Measurements from ENCODE around the gene SYT11. TPM values are rescaled to one million over a fixed set of nuclear protein-coding genes. Genes with fewer than 3 reads are reported as not detected.

SYT11 gene
- total RNA-seq, 1 experiment from 2014 or later, result 1.0 TPM

DNA sequence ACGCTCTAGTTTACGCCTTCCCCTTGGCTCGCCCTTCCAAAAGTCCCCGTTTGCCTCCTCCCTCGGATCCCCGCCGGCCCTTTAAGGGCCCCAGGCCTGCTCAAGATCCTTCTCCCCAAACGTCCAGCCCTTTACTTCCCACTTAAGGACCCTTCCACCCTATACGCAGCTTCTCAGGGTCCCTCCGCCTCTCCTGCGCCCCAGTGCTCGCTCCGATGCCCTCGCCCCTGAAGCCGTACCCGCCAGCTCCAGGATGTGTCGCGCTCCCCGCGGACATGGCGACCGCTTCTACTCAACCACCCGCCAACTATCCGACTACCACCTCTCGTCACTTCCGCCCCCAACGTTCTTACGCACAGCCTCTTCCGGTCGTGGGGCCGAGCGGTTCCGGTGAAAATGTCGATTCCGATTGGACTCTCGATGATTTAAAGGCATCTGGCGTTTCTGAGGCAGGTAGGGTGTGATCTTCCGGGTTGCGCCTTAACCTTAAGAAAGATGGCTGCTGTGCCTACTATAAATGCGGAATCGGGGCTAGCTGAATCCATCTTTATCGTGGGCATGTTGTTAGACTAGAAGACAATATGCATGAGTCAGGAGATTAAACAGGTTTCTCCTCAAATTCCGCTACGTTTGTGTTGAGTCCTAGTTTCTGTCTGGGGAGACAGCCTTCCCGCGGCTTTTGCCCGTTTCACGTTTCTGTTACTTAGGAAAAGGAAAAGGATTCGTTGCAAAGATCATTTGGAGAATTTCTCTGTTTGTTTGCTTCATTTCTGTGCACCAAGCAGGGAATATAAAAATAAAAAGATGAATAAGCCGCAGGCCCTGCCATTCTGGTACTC, 74.9 kb downstream of the SYT11 start, which contains the start of gene KHDC4:
KHDC4 (minus strand) TSS at position 317 of the 839 bp plus-strand sequence; CDS start at position 277, 40 bp downstream.
- Mint-ChIP-seq H3K4me1 (ENCODE audit: low read depth, unreplicated experiment) (peaks cover 19% of the 10 kb centered on the region), H3K27ac (ENCODE audit: unreplicated experiment) (no peak within 1 kb of the TSS), H3K4me3 (ENCODE audit: low read depth, unreplicated experiment) (no peak within 1 kb of the TSS), H3K36me3 (ENCODE audit: insufficient read depth, unreplicated experiment) (no peaks in the 10 kb centered on the region), H3K27me3 (ENCODE audit: unreplicated experiment) (no peaks in the 10 kb centered on the region), H3K9me3 (ENCODE audit: low read depth, unreplicated experiment) (no peaks in the 10 kb centered on the region)
- DNase-seq, result peak; percentile 96
- intact Hi-C loops (cut with micrococcal nuclease; ENCODE audit: unreplicated experiment), result no loop called here
- TF ChIP-seq, protein P1, sequence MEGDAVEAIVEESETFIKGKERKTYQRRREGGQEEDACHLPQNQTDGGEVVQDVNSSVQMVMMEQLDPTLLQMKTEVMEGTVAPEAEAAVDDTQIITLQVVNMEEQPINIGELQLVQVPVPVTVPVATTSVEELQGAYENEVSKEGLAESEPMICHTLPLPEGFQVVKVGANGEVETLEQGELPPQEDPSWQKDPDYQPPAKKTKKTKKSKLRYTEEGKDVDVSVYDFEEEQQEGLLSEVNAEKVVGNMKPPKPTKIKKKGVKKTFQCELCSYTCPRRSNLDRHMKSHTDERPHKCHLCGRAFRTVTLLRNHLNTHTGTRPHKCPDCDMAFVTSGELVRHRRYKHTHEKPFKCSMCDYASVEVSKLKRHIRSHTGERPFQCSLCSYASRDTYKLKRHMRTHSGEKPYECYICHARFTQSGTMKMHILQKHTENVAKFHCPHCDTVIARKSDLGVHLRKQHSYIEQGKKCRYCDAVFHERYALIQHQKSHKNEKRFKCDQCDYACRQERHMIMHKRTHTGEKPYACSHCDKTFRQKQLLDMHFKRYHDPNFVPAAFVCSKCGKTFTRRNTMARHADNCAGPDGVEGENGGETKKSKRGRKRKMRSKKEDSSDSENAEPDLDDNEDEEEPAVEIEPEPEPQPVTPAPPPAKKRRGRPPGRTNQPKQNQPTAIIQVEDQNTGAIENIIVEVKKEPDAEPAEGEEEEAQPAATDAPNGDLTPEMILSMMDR (IDR thresholded peaks at IDR 0.05; ENCODE audit: unreplicated experiment), result no peak
- CTCF ChIA-PET, result interaction anchor here (0.6 to 0.9 kb wide), 5 partner anchors 12 to 44 kb away, joined by 3 to 4 read pairs (median 3); partner anchors contain the start of gene ARHGEF2
- BruUV-seq (replicated peaks), result no TSS peak

Other genes with a start within 250 kb of the SYT11 start
- gene MSTO1, start 249.3 kb upstream of the SYT11 start, total RNA-seq (2022), result 75.2 and 87.5 TPM in 2 replicates
- gene YY1AP1, start 170.8 kb upstream of the SYT11 start, total RNA-seq (2022), result 76.2 and 81.4 TPM in 2 replicates
- 192 and 199 TPM in 2 replicates for gene DAP3, start 170.5 kb upstream of the SYT11 start, total RNA-seq (2022)
- gene GON4L, start 2.4 kb upstream of the SYT11 start, total RNA-seq (2022), result 64.7 and 67.1 TPM in 2 replicates
- gene RIT1, start 51.8 kb downstream of the SYT11 start, total RNA-seq (2022), result 34.4 and 34.7 TPM in 2 replicates
- gene KHDC4, start 74.8 kb downstream of the SYT11 start, total RNA-seq (2022), result 99.3 and 107 TPM in 2 replicates
- gene RXFP4, start 82.1 kb downstream of the SYT11 start, total RNA-seq (2022), result not detected in 2 replicates
- 69.2 and 97.6 TPM in 2 replicates for gene ARHGEF2, start 119.0 kb downstream of the SYT11 start, total RNA-seq (2022)
- gene SSR2, start 161.4 kb downstream of the SYT11 start, total RNA-seq (2022), result 215 and 246 TPM in 2 replicates
- 60.0 and 77.3 TPM in 2 replicates for gene UBQLN4, start 194.2 kb downstream of the SYT11 start, total RNA-seq (2022)
- gene LAMTOR2, start 195.2 kb downstream of the SYT11 start, total RNA-seq (2022), result 69.8 and 69.9 TPM in 2 replicates
- gene RAB25, start 201.6 kb downstream of the SYT11 start, total RNA-seq (2022), result 182 and 189 TPM in 2 replicates
- 3.3 and 5.0 TPM in 2 replicates for gene MEX3A, start 222.9 kb downstream of the SYT11 start, total RNA-seq (2022)

All from Calu3 (cell line).